DMS79 treated with DMSO at 0.1 percent for 48 hours (cell line): ENCODE measurements around the gene AARSD1.
A peak's percentile ranks its signal among the peaks of the same experiment; 100 is the strongest.
"Not testable (repeated sequence)": the region's sequence is repeated elsewhere in the genome, so short reads cannot be mapped to it uniquely, and the experiment has no call there.

ENCODE experiments used
- DNase-seq: peaks from one replicate; lab custom pipeline; 2025; lab: John Stamatoyannopoulos, UW

AARSD1 gene

GRCh38 chr17:42964161-42964932 is at the start of gene AARSD1:
Gene AARSD1 (minus strand): TSS chr17:42964454. CDS start chr17:42964440, 14 bp downstream.
- DNase-seq: peak; percentile 95

DNA sequence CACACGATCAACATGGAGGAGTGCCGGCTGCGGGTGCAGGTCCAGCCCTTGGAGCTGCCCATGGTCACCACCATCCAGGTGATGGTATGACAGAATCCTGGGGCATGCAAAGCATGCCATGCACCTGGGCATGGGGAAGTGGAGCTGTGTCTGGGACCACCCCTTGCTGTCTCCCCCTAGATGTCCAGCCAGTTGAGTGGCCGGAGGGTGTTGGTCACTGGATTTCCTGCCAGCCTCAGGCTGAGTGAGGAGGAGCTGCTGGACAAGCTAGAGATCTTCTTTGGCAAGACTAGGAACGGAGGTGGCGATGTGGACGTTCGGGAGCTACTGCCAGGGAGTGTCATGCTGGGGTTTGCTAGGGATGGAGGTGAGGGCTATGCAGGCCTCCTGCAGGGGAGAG is 49.0 kb upstream of the AARSD1 start:
- no peak for DNase-seq

DNA sequence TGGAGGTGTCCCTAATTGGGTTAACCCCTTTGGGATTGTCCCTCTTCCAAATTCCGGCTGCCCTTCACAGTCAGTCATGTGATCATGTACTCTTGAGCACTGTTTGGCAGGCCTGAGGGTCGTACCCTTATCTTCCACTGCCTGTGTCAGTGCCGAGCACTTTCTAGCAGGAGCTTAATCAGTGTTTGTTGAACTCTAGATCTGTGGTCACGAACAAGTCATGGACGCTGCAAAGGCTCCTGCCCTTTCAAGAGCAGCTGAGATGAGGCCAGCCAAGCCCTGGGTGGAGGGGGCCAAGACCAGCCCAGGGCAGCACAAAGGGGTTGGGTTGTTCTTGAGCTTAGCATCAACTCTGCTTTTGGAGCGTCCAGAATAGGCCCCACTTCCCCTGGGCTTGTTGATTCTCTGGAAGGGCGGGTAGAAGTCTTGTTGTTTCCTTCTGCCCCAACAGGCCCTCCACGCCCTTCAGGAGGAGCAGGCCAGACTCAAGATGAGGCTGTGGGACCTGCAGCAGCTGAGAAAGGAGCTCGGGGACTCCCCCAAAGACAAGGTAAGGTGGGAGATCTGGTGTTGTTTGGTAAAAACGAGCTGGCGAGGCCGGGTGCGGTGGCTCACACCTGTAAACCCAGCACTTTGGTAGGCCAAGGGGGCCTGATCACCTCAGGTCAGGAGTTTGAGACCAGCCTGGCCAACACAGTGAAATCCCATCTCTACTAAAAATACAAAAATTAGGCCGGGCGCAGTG is 47.6 kb upstream of the AARSD1 start:
- no peak for DNase-seq

DNA sequence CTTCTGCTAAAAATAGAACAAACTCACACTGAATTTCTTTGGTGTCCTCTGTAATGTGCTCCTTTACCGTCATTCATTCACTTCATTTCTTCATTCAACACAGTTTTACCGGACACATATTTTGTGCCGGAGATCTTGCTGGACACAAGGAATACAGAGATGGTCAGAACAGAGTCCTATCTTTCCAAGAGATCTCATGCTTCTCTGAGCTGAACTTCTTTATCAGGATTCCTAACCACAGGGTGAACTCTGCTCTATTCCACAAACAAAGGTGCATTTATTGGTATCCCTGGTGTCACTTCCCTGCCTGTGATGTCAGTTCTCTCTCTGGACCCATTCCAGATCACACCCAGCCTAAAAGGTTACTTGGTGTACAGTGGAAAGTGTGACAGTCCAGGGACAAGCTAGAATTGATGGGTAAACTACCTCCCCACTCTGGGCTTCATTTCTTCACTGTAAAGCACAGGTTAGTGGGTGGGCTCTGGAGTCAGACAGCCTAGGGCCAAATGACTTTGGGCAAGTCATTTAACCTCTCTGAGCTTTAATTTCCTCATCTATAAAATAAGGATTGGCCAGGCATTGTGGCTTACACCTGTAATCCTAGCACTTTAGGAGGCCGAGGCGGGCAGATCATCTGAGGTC is 46.5 kb upstream of the AARSD1 start:
- DNase-seq: no peak

DNA sequence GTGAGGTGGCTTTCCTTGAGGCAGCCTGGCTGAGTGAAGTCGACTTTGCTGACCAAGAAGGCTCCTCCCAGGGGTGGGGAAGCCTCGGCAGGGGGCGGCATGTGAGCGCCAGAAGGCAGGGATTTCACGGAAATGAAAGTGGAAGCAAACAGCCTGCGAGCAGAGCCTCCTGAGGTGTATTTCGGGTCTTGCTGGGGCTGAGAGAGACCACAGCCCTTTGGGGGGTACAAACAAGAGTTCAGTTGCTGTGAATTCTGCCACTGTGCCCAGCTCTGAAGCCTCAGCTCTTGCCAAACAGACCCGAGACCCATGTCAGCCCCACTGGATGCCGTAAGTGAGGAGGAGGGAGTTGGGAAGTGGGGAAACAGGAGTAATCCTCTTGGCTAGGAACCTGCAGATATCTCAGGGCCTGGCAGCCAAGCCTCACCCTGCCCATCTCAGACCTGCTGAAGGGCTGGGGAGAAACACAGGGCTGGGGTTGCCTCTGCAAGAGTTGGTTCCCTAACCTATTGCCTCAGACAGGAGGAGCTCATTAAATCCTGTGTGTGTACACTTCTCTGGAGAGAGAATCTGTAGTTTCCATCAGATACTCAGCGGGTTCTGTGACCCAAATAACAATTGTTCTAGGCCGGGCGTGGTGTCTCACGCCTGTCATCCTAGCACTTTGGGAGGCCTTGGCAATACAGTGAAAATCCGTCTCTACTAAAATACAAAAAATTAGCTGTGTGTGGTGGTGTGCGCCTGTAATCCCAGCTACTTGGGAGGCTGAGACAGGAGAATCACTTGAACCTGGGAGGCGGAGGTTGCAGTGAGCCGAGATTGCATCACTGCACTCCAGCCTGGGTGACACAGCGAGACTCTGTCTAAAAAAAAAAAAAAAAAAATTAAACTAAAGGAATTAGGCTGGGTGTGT is 42.6 kb upstream of the AARSD1 start, which contains the start of gene IFI35:
TSS of gene IFI35 (plus strand) at position 146 of the 913 bp plus-strand sequence. CDS start at position 310, 164 bp downstream.
- DNase-seq: peak; percentile 59

- no peak for DNase-seq
Observed at GRCh38 chr17:43003542-43004172, 39.4 kb upstream of the AARSD1 start.

GRCh38 chr17:43000894-43001293 is 36.6 kb upstream of the AARSD1 start:
- DNase-seq: not testable (repeated sequence)

- no peak for DNase-seq
Observed at GRCh38 chr17:42999003-42999525, 34.8 kb upstream of the AARSD1 start.

DNA sequence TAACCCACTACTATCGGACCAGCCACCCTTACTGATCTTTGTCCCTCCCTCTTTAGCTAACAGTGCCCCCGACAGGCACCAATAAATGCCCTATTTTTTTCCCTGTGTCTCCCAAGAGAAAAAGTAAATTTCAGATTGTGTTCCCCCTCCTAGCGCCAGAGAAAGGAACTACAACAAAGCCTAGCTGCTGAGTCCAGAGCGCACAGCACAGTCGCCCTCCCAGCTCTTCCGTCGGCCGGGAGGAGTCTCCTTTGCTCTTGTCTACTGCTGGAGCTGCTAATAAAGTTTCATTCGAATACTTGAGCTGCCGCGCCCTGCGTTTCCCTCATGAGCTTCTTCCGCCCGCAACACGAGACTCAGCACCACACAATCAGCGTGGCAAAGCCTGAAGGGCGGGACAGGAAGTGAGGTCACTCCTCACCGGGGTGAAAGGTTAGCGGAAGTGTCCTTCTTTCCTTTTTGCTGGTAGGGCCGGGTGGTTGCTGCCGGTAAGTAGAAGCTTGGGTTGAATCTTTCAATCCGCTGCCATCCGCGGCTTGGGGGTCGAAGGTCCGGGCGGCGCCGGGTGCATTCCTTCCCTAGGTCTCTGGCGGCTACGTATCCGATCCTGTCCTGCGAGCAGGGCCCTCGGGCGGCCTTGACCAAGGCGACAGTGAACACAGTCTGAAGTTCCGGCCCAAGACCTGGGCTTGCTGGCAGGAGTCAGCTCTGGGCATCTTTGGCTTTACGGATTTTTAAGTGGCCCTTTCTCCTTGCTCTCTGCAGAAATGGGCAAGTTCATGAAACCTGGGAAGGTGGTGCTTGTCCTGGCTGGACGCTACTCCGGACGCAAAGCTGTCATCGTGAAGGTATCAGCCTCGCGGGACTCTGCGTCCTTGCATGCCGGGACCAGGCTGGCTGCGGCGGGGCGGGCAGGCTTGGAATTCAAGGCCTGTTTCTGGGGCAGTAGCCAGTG is 34.0 kb upstream of the AARSD1 start, which contains the start of gene RPL27:
TSS of gene RPL27 (plus strand) at position 436 of the 955 bp plus-strand sequence. CDS start at position 768, 332 bp downstream.
- DNase-seq: peak; percentile 99

GRCh38 chr17:42997390-42997983 is 33.2 kb upstream of the AARSD1 start:
- DNase-seq: no peak

- DNase-seq: not testable (repeated sequence)
Observed at GRCh38 chr17:42993913-42994312, 29.7 kb upstream of the AARSD1 start.

DNA sequence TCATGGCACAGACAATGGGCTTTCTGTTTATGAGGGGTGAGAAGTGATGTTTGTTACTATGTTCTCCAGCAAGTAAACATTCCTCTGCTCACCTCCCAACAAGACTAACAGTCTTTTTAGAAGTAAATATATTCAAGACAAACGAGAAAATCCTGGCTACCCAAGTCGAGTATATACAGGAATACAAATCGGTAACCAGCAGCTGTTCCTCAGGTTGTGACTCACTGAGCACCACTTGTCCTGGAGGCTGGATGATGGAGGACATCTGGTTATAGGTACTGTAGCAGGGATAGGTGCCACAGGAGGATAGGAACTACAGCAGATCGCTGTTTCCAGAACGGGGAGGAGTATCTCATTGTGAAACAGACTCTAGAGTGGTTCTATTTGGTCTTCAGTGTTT is 28.6 kb upstream of the AARSD1 start:
- DNase-seq: no peak

GRCh38 chr17:42991471-42991870 is 27.2 kb upstream of the AARSD1 start:
- DNase-seq: no peak

- no peak for DNase-seq
Observed at GRCh38 chr17:42989726-42990652, 25.7 kb upstream of the AARSD1 start.

DNA sequence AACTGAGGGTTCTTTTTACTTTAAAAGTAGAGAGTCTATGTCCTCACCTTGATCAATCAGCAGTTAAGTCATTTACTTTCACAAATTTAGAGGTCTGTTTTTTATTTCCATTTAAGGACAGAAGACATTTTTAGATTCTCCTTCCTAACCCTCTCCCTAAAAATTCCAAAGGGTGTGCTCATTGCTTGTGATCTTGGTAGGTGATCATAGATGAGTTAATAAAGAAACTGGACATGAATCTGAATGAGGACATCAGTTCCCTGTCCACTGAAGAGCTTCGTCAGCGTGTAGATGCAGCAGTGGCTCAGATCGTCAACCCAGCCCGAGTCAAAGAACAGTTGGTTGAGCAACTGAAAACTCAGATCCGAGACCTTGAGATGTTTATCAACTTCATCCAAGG is 24.9 kb upstream of the AARSD1 start:
- no peak for DNase-seq

DNA sequence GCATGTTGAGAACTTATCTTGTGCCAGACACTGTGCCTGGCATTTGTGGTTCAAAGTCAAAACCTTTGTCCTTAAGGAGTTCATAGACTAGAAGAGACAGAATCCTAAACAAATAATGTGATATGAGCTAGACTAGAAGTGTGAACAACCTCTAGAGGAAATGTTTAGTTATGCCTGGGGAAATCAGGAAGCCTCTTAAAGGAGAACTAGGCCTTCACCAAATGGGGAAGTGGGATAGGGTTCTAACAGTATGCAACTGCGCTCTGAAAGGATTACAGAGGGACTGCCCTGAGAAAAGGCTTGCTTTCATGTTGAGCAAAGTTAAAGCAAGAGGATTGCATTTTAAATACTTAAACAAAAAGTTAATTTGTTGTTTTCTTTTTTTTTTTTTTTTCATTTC is 21.0 kb upstream of the AARSD1 start:
- no peak for DNase-seq

- no peak for DNase-seq
Observed at GRCh38 chr17:42982266-42982665, 18.0 kb upstream of the AARSD1 start.

- DNase-seq: peak; percentile 46
Observed at GRCh38 chr17:42980766-42981397, 16.6 kb upstream of the AARSD1 start.
